Activated T-helper 2 cell treated with anti-CD3 and anti-CD28 coated beads, Interferon-gamma antibody, Interleukin-2, Interleukin-4, amounts not matched to agents 10 μg/mL and 5 μg/mL and 100 μg/mL, durations not matched to agents 14 hours and 24 hours and 36 hours (primary cell): ENCODE measurements around the gene NRG3. TPM values are rescaled to one million over a fixed set of nuclear protein-coding genes. Genes with fewer than 3 reads are reported as not detected.

Experiments used
- DNase-seq: peaks from one replicate; pipeline ENCODE4 v3.0.0; 2021; ENCODE audit warnings: low spot score
- H3K27ac Mint-ChIP-seq: one replicate; pipeline ENCODE4 v1.8.0; 2021; ENCODE audit warnings: mixed read lengths
- H3K27me3 Mint-ChIP-seq: one replicate; pipeline ENCODE4 v1.8.0; 2021; ENCODE audit warnings: low read depth, mixed read lengths
- H3K36me3 Mint-ChIP-seq: one replicate; pipeline ENCODE4 v1.8.0; 2021; ENCODE audit warnings: low read depth, mixed read lengths
- H3K4me1 Mint-ChIP-seq: one replicate; pipeline ENCODE4 v1.8.0; 2021; ENCODE audit warnings: low read depth, mixed read lengths
- H3K4me3 Mint-ChIP-seq: one replicate; pipeline ENCODE4 v1.8.0; 2021; ENCODE audit warnings: low read depth, mild to moderate bottlenecking, moderate library complexity, mixed read lengths
- H3K9me3 Mint-ChIP-seq: one replicate; pipeline ENCODE4 v1.8.0; 2021; ENCODE audit warnings: mixed read lengths
- intact Hi-C: fragments of 100-400 bp; cut with micrococcal nuclease; formaldehyde crosslinking; loops from one replicate; pipeline ENCODE4 v1.15.1; 2023
- total RNA-seq: library from RNA; stranded (reverse); gene quantifications from 2 replicates; pipeline ENCODE4 v1.2.3, GENCODE V29; 2022

Gene NRG3
- total RNA-seq, 1 donor from 2014 or later: not detected

- H3K27ac Mint-ChIP-seq: no peak overlapping the region
- no peaks in the 10 kb centered on the region for H3K9me3 Mint-ChIP-seq
- no peaks in the 10 kb centered on the region for H3K36me3 Mint-ChIP-seq
- intact Hi-C loops: no loop called here
- no peak overlapping the region for H3K4me3 Mint-ChIP-seq
- DNase-seq: no peak
- H3K27me3 Mint-ChIP-seq: no peaks in the 10 kb centered on the region
- H3K4me1 Mint-ChIP-seq: no peaks in the 10 kb centered on the region
These were observed 346.1 kb downstream of the NRG3 start for GRCh38 chr10:82221056-82221455.

GRCh38 chr10:82221601-82222149 is 346.7 kb downstream of the NRG3 start:
- Mint-ChIP-seq H3K27me3 (no peaks in the 10 kb centered on the region), H3K9me3 (no peaks in the 10 kb centered on the region), H3K36me3 (no peaks in the 10 kb centered on the region), H3K27ac (no peak overlapping the region), H3K4me1 (no peaks in the 10 kb centered on the region), H3K4me3 (no peak overlapping the region)
- no peak for DNase-seq
- intact Hi-C loops: no loop called here

- H3K27me3 Mint-ChIP-seq: no peaks in the 10 kb centered on the region
- H3K9me3 Mint-ChIP-seq: peaks cover 20% of the 10 kb centered on the region
- intact Hi-C loops: no loop called here
- H3K4me1 Mint-ChIP-seq: no peaks in the 10 kb centered on the region
- H3K27ac Mint-ChIP-seq: no peak overlapping the region
- no peak for DNase-seq
- no peaks in the 10 kb centered on the region for H3K36me3 Mint-ChIP-seq
- H3K4me3 Mint-ChIP-seq: no peak overlapping the region
These were observed 353.7 kb downstream of the NRG3 start for GRCh38 chr10:82228701-82229100.

- intact Hi-C loops: no loop called here
- H3K9me3 Mint-ChIP-seq: peaks cover 32% of the 10 kb centered on the region
- no peaks in the 10 kb centered on the region for H3K27me3 Mint-ChIP-seq
- H3K4me1 Mint-ChIP-seq: no peaks in the 10 kb centered on the region
- H3K27ac Mint-ChIP-seq: no peak overlapping the region
- no peak for DNase-seq
- no peak overlapping the region for H3K4me3 Mint-ChIP-seq
- no peaks in the 10 kb centered on the region for H3K36me3 Mint-ChIP-seq
These were observed 359.2 kb downstream of the NRG3 start for GRCh38 chr10:82234173-82234572.

GRCh38 chr10:82236084-82236731 is 361.2 kb downstream of the NRG3 start:
- no peak overlapping the region for H3K27ac Mint-ChIP-seq
- H3K4me1 Mint-ChIP-seq: no peaks in the 10 kb centered on the region
- H3K27me3 Mint-ChIP-seq: no peaks in the 10 kb centered on the region
- H3K9me3 Mint-ChIP-seq: peaks cover 23% of the 10 kb centered on the region
- no peak overlapping the region for H3K4me3 Mint-ChIP-seq
- intact Hi-C loops: no loop called here
- no peak for DNase-seq
- H3K36me3 Mint-ChIP-seq: no peaks in the 10 kb centered on the region

- intact Hi-C loops: no loop called here
- no peaks in the 10 kb centered on the region for H3K27me3 Mint-ChIP-seq
- H3K4me1 Mint-ChIP-seq: no peaks in the 10 kb centered on the region
- no peak for DNase-seq
- no peak overlapping the region for H3K4me3 Mint-ChIP-seq
- no peaks in the 10 kb centered on the region for H3K36me3 Mint-ChIP-seq
- H3K27ac Mint-ChIP-seq: no peak overlapping the region
- H3K9me3 Mint-ChIP-seq: peaks cover 19% of the 10 kb centered on the region
These were observed 363.3 kb downstream of the NRG3 start for GRCh38 chr10:82238291-82238690.

- H3K4me3 Mint-ChIP-seq: no peak overlapping the region
- H3K27ac Mint-ChIP-seq: no peak overlapping the region
- H3K9me3 Mint-ChIP-seq: no peaks in the 10 kb centered on the region
- intact Hi-C loops: no loop called here
- no peaks in the 10 kb centered on the region for H3K4me1 Mint-ChIP-seq
- H3K36me3 Mint-ChIP-seq: no peaks in the 10 kb centered on the region
- no peak for DNase-seq
- H3K27me3 Mint-ChIP-seq: no peaks in the 10 kb centered on the region
These were observed 365.4 kb downstream of the NRG3 start for GRCh38 chr10:82240408-82240807.

GRCh38 chr10:82242778-82243177 is 367.8 kb downstream of the NRG3 start:
- no peak for DNase-seq
- H3K36me3 Mint-ChIP-seq: no peaks in the 10 kb centered on the region
- intact Hi-C loops: no loop called here
- H3K4me3 Mint-ChIP-seq: no peak overlapping the region
- H3K27me3 Mint-ChIP-seq: no peaks in the 10 kb centered on the region
- H3K9me3 Mint-ChIP-seq: no peaks in the 10 kb centered on the region
- H3K4me1 Mint-ChIP-seq: no peaks in the 10 kb centered on the region
- H3K27ac Mint-ChIP-seq: no peak overlapping the region

GRCh38 chr10:82245157-82245556 is 370.2 kb downstream of the NRG3 start:
- H3K4me3 Mint-ChIP-seq: no peak overlapping the region
- H3K9me3 Mint-ChIP-seq: no peaks in the 10 kb centered on the region
- no peak for DNase-seq
- no peak overlapping the region for H3K27ac Mint-ChIP-seq
- no peaks in the 10 kb centered on the region for H3K36me3 Mint-ChIP-seq
- intact Hi-C loops: no loop called here
- H3K27me3 Mint-ChIP-seq: no peaks in the 10 kb centered on the region
- H3K4me1 Mint-ChIP-seq: no peaks in the 10 kb centered on the region

- H3K27ac Mint-ChIP-seq: no peak overlapping the region
- no peaks in the 10 kb centered on the region for H3K36me3 Mint-ChIP-seq
- no peak overlapping the region for H3K4me3 Mint-ChIP-seq
- no peaks in the 10 kb centered on the region for H3K27me3 Mint-ChIP-seq
- no peaks in the 10 kb centered on the region for H3K9me3 Mint-ChIP-seq
- H3K4me1 Mint-ChIP-seq: no peaks in the 10 kb centered on the region
- no peak for DNase-seq
- intact Hi-C loops: no loop called here
These were observed 371.0 kb downstream of the NRG3 start for GRCh38 chr10:82245906-82246560.

GRCh38 chr10:82249141-82249540 is 374.1 kb downstream of the NRG3 start:
- H3K4me1 Mint-ChIP-seq: no peaks in the 10 kb centered on the region
- peaks cover 7% of the 10 kb centered on the region for H3K9me3 Mint-ChIP-seq
- no peak overlapping the region for H3K27ac Mint-ChIP-seq
- H3K4me3 Mint-ChIP-seq: no peak overlapping the region
- no peaks in the 10 kb centered on the region for H3K36me3 Mint-ChIP-seq
- no peaks in the 10 kb centered on the region for H3K27me3 Mint-ChIP-seq
- intact Hi-C loops: no loop called here
- DNase-seq: no peak

GRCh38 chr10:82251222-82251906 is 376.4 kb downstream of the NRG3 start:
- no peak for DNase-seq
- Mint-ChIP-seq H3K4me1 (no peaks in the 10 kb centered on the region), H3K9me3 (peaks cover 10% of the 10 kb centered on the region), H3K27me3 (no peaks in the 10 kb centered on the region), H3K4me3 (no peak overlapping the region), H3K36me3 (no peaks in the 10 kb centered on the region), H3K27ac (no peak overlapping the region)
- intact Hi-C loops: no loop called here

GRCh38 chr10:82252081-82252480 is 377.1 kb downstream of the NRG3 start:
- no peak for DNase-seq
- no peak overlapping the region for H3K27ac Mint-ChIP-seq
- no peaks in the 10 kb centered on the region for H3K36me3 Mint-ChIP-seq
- peaks cover 12% of the 10 kb centered on the region for H3K9me3 Mint-ChIP-seq
- no peaks in the 10 kb centered on the region for H3K4me1 Mint-ChIP-seq
- intact Hi-C loops: no loop called here
- no peak overlapping the region for H3K4me3 Mint-ChIP-seq
- no peaks in the 10 kb centered on the region for H3K27me3 Mint-ChIP-seq
